HG03432 (cell line): ENCODE measurements around the gene LRRC45.

Experiments used
- ATAC-seq: cut with Tn5 transposase; IDR thresholded peaks from one replicate; pipeline ENCODE4 v1.9.1; 2021; ENCODE audit warnings: mild to moderate bottlenecking, moderate library complexity; ENCODE audit not compliant: unreplicated experiment

Gene LRRC45

GRCh38 chr17:82060614-82061013 is 37.5 kb downstream of the LRRC45 start:
- no peak for ATAC-seq

GRCh38 chr17:82061047-82061925 is 38.2 kb downstream of the LRRC45 start:
- ATAC-seq, result no peak

- no peak for ATAC-seq
These were observed 39.2 kb downstream of the LRRC45 start for GRCh38 chr17:82062076-82062983.

GRCh38 chr17:82062984-82063368 is 39.9 kb downstream of the LRRC45 start:
- ATAC-seq, result no peak

- ATAC-seq, result no peak
These were observed 40.6 kb downstream of the LRRC45 start for GRCh38 chr17:82063424-82064415.

- no peak for ATAC-seq
These were observed 41.5 kb downstream of the LRRC45 start for GRCh38 chr17:82064433-82065192.

GRCh38 chr17:82065193-82065637 is 42.1 kb downstream of the LRRC45 start:
- peak; percentile 31 for ATAC-seq

- peak; percentile 80 for ATAC-seq
These were observed 42.7 kb downstream of the LRRC45 start, which contains the start of gene DUS1L for GRCh38 chr17:82065638-82066303. Gene DUS1L, minus strand, starts transcription at chr17:82065804. Its CDS starts 745 bp downstream, at chr17:82065059.

- ATAC-seq, result no peak
These were observed 47.5 kb downstream of the LRRC45 start for GRCh38 chr17:82070611-82071010.

- ATAC-seq, result no peak
These were observed 49.7 kb downstream of the LRRC45 start for GRCh38 chr17:82072827-82073226.

- ATAC-seq, result no peak
These were observed 50.3 kb downstream of the LRRC45 start for GRCh38 chr17:82073446-82073845.

GRCh38 chr17:82076018-82076784 is 53.1 kb downstream of the LRRC45 start:
- ATAC-seq, result no peak

GRCh38 chr17:82076785-82077591 is 53.9 kb downstream of the LRRC45 start:
- no peak for ATAC-seq

GRCh38 chr17:82077617-82078358 is 54.7 kb downstream of the LRRC45 start:
- ATAC-seq, result no peak

GRCh38 chr17:82078433-82078832 is 55.3 kb downstream of the LRRC45 start:
- ATAC-seq, result no peak

GRCh38 chr17:82079001-82079677 is 56.0 kb downstream of the LRRC45 start:
- ATAC-seq, result no peak
